ENCODE measurements around the gene ELN.
"Not testable (repeated sequence)": the region's sequence is repeated elsewhere in the genome, so short reads cannot be mapped to it uniquely, and the experiment has no call there.

ELN gene

DNA sequence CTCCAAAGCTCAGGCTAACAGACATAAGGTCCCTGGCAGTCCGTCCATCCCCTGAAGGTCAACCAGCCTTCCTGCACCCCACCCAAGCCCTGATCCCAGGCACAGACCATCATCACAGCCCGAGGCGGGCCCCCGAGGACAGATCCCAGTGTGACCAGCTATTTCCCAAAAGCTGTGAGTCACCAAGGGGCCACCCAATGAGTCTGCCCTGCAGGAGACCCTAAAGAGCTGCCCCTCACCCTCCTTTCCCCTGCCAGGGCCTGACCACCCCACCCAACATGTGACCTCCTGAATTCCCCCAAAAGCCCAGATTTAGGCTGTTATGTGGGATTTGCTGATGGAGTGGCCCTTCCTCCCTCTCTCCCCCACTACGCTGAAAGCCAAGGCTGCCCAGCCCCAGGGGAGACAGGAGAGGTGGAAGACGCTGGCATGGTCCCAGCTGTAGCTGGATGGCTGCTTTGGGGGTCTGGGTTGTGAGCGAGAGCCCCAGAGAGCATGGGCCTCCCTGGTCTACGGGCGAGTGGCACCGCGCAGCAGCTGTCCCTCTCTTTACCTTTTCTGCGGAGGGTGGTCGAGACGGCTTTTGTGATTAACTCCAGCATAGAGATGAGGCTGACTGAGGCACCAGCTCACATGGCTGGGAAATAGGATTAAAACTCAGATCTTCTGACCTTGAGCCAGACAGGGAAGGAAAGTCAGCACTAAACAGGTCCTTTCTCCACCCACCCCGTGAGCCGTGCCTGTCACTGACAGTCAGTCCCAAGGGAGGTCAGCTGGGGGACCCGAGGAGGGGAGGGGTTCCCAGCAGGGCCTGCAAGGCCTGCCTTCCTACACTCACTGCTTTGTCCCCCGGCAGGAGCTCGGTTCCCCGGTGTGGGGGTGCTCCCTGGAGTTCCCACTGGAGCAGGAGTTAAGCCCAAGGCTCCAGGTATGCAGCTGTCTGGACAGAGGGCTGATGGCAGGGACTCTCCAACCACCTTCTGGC is 16.7 kb downstream of the ELN start:
- no peak for DNase-seq

DNA sequence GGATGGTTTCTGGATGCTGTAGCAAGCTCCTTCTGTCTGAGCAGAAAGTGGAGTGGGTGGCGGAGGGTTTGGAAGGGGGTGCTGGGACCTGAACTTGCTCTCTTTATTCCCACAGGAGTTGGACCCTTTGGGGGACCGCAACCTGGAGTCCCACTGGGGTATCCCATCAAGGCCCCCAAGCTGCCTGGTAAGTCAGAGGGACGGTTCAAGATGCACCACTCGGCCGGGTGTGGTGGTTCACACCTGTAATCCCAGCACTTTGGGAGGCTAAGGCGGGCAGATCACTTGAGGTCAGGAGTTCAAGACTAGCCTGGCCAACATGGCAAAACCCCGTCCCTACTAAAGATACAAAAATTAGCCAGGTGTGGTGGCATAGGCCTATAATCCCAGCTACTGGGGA is 18.6 kb downstream of the ELN start:
- not testable (repeated sequence) for DNase-seq

DNA sequence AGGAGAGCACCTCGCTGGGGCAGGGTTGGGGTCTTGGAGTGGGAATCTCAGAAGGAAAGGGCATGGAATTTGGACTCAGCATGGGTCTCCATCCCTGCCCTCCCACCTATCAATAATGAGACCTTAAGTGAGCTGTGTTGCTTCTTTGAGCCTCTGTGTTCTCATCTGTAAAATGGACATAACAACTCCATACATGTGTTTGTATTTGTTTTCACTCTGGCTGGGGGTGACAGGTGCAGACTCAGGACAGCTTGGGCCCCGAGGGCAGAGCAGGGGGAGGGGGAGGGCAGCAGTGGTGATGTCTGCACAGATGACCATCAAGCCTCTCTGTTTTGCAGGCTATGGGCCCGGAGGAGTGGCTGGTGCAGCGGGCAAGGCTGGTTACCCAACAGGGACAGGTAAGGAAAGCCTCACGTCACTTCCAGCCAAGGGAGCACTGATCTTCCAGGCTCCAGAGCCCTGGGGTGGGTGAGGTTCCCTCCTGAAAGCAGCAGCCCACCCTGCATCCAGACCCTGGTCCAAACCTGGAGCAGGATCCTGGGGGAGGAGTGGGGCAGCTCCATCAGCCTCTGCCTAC is 19.9 kb downstream of the ELN start:
- DNase-seq = no peak

DNA sequence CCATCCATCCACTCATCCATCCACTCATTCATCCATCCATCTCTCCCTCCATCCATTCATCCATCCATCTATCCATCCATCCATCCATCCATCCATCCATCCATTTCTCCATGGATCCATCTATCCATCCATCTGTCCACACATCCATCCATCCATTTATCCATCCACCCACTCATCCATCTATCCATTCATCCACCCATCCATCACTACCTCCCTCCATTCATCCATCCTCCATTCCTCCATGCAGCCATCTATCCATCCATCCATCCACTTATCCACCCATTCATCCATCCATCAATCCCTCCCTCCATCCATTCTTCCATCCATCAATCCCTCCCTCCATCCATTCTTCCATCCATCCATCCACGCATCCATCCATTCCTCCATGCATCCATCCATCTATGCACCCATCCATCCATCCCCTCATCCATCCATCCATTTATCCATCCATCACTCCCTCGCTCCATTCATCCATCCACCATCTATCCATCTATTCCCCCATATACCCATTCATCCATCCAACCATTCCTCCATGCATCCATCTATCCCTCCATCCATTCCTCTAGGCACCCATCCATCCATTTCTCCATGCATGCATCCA is 21.1 kb downstream of the ELN start:
- DNase-seq = no peak

DNA sequence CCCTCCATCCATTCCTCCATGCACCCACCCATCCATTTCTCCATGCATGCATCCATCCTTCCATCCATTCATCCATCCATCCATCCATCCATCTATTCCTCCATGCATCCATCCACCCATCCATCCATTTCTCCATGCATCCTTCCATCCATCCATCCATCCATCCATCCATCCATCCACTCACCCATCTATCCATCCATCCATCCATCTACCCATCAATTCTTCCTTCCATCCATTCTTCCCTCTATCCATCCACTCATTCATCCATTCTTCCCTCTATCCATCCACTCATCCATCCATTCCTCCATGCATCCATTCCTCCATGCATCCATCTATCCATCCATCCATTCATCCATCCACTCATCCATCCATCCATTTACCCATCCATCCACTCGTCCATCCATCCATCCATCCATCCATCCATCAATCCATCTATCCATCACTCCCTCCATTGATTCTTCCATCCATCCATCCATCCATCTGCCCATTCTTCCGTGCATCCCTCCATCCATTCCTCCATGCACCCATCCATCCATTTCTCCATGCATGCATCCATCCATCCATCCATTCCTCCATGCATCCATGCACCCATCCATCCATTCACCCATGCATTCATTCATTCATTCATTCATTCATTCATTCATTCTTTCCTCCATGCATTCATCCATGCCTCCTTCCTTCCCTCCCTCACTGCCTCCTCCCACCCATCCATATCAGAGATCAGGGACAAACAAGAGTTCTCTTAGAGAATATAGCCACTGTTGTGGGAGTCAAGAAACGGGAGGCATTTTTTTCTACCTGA is 22.2 kb downstream of the ELN start:
- no peak for DNase-seq

DNA sequence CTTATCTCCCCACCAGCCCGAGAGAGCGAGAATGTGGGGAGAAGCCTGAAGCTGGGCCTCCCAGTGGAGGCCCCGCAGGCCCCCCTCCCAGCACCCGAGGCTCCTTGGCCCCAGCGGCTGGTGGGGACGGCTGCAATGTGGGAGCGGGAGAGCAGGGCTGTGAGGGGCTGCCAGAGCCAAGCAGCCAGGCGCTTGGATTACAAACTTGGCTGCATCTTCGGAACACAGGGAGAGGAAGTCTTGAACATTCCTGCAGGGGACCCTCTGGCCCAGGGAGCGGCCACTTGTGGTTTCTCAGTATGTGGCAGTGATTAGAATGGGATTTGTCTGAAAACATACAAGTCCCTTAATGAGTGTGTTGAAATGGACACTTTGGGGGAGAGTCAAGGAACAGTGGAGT is 23.2 kb downstream of the ELN start:
- no peak for DNase-seq

DNA sequence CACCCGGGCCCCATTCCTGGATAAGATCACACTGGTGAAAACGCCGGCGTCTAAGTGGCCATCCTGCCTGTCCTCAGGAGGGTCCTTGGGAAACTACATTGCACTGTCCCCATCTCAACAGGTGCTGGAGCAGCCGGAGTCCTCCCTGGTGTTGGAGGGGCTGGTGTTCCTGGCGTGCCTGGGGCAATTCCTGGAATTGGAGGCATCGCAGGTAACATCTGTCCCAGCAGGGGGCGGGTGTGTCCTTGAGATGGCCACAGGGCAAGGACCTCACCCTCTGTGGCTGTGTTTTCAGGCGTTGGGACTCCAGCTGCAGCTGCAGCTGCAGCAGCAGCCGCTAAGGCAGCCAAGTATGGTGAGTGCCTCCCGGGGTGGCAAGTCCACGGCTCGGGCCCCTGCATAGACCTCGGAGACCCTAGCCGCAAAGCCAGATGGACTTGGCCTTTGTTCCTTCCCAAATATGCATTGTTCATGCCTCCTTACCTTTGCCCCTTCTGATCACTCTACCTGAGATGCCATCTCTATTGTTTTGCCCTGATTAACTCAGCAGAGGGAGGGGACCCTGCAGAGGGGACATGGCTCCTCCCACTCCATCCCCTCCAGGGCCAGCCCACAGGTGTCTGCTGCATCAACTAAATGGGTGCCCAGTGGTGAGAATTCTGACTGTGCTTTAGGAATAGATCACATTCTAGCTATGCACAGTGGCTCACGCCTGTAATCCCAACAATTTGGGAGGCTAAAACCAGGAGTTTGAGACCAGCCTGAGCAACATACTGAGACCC is 23.8 kb downstream of the ELN start:
- DNase-seq = peak; percentile 35

DNA sequence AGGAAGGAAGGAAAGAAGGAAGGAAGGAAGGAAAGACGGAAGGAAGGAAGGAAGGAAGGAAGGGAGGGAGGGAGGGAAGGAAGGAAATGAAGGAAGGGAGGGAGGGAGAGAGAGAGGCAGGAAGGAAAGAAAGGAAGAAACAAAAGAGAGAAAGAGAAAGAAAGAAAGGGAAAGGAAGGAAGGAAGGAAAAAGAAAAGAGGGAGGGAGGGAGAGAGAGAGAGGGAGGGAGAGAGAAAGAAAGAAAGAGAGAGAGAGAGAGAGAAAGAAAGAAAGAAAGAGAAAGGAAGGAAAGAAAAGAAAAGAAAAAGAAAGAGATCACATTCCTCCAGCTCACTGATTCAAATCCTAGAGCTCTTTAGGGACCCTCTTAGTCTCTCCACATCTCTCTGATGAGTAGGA is 24.7 kb downstream of the ELN start:
- no peak for DNase-seq

DNA sequence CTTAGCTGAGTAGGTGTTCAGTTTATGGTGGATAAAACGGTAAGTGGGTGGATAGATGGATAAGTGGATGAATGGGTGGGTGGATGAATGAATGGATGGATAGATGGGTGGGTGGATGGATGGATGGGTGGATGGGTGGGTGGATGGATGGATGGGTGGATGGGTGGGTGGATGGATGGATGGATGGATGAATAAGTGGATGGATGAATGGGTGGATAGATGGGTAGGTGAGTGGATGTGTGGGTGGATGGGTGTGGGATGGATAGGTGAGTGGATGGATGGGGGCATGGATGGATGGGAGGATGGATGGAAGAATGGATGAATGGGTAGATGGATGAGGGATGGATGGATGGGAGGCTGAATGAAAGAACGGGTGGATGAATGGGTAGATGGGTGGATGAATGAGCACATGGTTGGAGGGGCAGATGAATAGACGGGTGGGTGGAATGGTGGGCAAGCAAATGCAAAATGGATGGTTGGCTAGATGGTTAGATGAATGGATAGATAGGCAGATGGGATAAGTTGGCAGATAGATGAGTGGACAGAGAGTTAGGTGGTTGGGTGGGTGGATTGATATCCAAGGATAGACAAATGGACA is 25.7 kb downstream of the ELN start:
- DNase-seq = no peak

DNA sequence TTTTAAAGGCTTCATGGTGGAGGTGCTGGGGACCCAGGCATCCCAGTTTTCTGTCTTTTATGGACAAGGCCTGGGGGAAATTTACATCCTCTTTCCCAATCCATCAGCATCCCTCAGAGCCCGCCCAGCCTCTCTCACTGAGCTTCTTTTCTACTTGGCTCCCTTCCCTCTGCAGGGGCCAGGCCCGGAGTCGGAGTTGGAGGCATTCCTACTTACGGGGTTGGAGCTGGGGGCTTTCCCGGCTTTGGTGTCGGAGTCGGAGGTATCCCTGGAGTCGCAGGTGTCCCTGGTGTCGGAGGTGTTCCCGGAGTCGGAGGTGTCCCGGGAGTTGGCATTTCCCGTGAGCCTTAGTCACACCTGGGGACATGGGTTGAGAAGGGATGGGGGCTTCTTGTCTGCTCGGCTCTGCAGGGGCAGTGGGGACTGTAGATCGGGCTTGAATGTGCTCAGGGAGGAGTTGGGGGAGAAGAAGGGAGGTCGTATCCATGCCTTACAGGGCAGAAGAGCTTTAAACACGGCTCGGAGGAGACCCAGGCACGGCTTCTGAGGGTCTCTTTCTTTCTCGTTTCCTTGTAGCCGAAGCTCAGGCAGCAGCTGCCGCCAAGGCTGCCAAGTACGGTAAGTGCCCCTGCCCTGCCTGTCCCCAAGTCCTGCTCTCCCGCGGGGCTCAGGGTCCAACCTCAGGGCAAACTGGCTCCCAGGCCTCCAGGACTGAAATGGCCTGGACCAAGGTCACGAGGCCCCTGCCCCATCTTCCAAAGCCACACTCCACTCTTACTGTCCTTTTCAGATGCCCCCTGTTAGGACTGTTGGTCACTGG is 28.3 kb downstream of the ELN start:
- no peak for DNase-seq

DNA sequence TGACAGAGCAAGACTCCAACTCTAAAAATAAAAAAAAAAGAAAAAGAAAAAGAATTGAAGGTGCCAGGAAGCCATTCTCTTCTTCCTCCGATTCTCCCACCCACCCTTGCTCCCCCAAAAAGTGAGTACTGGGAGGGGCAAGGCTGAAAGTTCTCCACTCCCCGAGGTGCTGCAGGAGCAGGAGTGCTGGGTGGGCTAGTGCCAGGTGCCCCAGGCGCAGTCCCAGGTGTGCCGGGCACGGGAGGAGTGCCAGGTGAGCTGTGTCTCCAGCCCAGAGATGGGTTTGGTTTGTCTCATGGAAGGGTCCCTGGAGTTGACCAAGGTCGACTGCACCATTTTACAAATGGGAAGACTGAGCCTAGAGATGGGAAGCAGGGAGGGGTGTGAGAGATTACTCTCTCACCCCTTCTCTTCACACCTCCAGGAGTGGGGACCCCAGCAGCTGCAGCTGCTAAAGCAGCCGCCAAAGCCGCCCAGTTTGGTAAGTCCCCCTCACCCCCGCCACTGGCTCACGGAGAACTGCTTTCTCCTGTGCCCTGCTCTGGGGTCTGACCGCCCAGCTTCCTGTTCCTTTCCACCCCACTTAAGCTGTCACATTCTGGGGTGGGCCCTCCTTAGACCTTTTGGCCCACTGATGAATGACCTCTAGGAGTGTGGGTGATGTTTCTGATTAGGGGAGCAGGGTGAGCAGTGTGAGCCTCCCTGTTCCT is 29.4 kb downstream of the ELN start:
- DNase-seq = no peak

DNA sequence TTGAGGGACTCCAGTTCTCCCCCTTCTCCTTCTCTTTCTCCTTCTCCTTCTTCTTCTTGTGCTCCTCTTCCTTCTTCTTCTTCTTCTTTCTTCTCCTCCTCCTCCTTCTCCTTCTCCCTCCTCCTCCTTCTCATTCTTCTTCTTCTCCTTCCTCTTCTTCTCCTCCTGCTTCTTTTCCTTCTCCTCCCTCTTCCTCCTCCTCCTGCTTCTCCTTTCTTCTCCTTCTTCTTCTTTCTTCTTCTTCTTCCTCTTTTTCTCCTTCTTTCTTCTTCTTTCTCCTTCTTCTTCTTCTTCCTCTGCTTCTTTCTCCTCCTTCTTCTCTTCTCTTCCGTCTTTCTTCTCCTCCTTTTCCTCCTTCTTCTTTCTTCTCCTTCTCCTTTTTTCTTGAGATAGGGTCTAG is 30.0 kb downstream of the ELN start:
- DNase-seq = no peak

DNA sequence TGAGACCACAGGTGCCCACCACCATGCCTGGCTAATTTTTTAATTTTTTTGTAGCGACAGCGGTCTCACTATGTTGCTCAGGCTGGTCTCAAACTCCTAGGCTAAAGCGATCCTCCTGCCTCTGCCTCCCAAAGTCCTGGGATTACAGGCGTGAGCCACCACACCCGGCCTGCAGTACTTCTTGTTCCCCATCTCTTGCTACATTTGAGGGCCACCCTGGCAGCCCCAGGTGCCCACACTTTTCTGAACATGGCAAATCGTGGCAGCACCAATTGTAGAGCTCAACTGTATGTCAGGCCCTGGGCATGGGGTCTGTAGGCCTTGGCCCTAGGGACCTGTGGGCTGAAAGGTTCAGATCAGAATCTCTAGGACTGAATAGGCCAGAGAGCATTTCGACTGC is 30.5 kb downstream of the ELN start:
- DNase-seq = no peak

DNA sequence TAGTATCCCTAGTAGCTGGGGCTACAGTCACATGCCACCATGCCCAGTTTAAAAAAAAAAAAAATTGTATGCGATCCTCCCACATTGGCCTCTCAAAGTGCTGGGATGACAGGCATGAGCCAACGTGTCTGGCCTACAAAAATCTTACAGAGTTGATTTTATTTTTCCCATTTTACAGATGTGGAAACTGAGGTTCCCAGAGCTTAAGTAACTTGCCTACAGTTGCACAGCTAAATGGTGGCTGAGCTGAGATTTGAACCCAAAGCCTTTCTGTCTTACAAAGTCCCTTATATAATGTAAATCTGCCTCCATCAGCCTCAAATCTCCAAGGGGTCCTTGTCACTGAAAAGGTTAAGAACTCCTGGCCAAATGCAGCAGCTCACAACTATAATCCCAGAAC is 31.1 kb downstream of the ELN start:
- DNase-seq = no peak

DNA sequence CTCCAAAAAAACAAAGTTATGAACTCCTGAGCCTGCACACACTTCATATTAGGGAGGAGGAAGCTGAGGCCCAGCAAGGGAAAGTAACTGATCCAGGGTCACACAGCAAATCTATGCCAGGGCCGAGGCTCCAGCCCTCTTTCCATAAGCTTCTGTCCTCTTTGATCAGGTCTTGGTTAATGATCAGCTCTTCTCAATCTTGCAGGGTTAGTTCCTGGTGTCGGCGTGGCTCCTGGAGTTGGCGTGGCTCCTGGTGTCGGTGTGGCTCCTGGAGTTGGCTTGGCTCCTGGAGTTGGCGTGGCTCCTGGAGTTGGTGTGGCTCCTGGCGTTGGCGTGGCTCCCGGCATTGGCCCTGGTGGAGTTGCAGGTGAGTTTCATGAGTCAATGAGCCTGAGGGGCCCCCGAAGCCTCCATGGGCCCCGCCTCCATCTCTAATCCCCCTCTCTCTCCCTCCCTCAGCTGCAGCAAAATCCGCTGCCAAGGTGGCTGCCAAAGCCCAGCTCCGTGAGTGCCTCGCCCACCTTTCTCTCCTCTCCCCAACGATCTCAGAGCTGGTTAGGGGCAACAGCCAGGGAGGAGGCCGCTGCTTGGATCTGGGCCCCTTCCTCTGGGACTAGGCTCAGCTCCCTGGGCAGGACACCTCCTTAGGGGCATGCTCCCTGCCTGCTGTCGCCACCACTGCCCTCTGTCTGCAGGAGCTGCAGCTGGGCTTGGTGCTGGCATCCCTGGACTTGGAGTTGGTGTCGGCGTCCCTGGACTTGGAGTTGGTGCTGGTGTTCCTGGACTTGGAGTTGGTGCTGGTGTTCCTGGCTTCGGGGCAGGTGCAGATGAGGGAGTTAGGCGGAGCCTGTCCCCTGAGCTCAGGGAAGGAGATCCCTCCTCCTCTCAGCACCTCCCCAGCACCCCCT is 32.0 kb downstream of the ELN start:
- no peak for DNase-seq

DNA sequence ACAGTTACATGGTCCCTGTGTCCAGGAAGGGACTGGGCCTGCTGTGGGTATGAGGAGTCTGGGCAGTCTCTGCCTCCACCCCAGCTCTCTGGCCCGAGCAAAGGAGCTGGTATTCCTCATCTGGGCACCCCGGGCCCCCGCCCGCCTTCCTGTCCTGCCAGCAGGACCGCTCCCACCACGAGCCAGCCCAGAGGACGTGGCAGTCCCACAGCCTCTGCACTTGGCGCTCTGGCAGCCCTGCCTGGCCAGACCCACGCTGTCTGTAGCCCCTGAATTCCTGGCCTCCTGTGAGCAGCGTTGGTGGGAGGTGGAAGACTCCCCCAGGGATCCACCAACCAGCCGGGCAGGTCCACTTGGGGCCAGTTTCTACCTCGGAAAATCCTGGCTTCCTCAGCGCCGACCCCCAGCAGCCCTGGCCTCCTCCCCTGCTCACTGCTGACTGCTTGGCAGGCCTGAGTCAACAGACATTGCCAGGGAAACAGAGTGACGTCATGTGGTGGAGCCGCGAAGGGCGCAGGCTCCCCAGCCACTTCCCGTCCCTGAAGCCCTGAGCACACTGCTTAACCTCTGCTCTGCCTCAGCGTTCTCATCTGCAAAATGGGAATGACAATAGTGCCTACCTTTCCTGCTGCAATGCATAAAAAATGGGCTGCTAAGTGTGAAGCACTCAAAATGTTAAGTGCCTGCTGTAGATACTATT is 34.0 kb downstream of the ELN start:
- peak; percentile 58 for DNase-seq

DNA sequence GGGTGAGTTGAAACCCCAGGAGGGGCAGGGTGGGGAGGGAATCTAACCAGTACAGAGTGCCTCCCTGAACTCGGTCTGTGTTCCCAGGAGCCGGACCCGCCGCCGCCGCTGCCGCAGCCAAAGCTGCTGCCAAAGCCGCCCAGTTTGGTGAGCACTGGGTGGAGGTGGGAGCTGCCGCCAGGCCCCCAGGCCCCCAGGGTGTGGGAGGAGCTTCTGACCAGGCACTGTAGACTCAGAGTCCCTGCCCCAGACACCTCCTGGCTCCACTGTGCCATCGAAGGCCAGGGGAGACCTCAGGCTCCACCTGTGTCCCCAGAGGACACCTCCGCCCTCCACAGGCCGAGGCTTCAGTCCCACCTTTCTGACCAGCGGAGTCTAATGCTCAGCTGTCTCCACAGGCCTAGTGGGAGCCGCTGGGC is 35.3 kb downstream of the ELN start:
- no peak for DNase-seq

DNA sequence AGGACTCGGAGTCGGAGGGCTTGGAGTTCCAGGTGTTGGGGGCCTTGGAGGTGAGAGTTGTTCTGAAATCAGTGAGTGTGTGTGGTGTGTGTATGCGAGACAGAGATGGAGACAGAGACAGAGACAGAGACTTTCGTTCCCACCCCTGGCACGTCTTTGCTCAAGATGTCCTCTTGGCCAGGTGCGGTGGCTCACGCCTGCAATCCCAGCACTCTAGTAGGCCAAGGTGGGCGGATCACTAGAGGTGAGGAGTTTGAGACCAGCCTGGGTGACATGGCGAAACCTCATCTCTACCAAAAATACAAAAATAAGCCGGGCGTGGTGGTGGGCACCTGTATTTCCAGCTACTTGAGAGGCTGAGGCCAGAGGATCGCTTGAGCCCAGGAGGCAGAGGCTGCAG is 35.7 kb downstream of the ELN start:
- DNase-seq = no peak

DNA sequence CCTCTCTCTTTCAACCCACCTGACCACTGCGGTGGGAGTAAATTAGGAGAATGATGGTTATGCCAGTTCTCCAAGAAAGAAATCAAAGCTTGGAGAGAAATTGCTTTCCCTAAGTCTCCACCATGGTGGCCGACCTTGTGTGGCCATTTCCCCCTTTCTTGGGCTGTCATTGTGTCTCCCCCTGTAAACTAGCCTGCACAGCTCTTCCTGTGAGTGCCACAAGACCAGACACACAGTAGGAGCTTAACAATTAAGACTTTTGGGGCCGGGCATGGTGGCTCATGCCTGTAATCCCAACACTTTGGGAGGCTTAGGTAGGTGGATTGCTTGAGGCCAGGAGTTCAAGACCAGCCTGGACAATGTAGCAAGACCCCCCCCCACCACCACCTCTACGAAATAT is 36.7 kb downstream of the ELN start:
- DNase-seq = no peak
